HG02610 (cell line): ENCODE data around the gene CHMP1A.
"Not testable (repeated sequence)": the region's sequence is repeated elsewhere in the genome, so short reads cannot be mapped to it uniquely, and the experiment has no call there.

Experiments
- ATAC-seq: cut with Tn5 transposase; IDR thresholded peaks from one replicate; pipeline ENCODE4 v1.9.1; 2021; ENCODE audit warnings: mild to moderate bottlenecking, moderate library complexity; ENCODE audit not compliant: unreplicated experiment

CHMP1A gene

DNA sequence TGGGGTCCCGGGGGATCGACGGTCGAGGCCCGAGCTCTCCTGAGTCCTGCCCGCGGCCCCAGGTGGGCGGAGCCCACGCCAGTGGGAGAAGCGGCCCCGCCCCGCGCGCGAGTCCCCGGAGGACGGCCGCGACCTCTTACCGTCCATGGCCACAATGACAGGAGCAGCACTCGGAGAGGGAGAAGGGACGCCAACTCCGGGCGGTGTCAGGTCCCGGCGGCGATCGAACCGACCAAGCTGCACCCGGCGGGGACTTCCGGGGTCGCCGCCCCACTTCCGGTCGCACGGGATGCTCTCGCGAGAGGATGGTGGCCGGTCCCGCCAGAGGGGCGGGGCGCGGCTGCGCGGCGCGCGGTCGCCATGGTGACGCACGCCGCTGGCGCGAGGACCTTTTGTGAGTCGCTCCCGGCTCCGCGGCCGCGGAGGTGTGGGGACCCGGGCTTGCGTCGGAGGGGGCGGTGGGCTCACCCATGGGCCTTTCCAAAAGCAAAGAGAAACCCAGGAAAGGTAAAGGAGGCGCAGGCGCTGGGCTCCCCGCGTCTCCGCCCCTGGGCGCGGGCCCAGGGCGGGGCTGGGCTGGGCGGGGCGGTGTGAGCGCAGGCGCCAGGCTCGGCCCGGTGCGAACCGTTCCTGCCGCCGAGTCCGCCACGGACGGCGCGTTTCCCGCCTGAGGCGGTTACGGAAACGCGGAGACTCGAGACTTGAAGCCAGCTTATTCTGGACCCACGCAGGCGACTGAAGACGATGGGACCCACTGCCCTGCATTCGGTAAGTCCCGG, at the start of gene CHMP1A, which contains the start of gene SPATA33:
CHMP1A (minus strand) TSS at position 267 of the 779 bp plus-strand sequence; CDS start at position 147, 120 bp downstream.
SPATA33 (plus strand) TSS at position 395 of the 779 bp plus-strand sequence; CDS start at position 471, 76 bp downstream.
- peak; percentile 89 for ATAC-seq

DNA sequence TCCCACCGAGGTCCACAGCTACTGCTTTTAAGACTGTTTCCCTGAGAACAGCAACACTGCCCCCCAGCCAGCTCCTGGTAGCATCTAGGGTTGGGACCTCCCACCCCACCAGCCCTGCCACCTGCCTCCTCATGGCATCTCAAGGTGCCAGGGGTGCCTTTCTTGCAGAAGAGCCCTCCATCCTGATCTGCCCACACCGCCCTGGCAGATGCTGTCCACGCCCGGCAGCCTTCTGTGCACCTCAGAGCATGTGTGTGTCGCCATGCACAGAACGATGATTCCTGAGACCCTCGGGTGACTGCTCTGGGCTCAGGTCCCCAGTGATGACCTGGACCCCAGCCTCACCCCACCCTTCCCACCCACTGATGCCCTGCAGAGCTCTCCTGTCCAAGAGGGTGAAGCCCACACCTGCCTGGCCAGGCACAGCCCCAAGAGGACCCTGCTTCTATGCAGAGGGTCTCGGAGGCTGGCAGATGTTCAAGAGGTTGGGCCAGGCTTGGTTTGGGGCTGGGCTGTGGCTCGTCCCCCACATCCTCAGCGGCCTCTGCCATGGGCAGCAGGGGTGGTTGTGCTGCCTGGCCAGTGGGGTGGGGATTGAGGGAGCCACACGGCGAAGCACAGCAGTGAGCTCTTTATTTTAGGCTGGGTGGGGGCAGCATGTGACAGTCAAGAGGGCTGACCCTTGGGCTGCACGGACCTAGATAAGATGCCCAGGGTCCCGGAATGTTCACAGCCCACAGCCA, 49.2 kb upstream of the CHMP1A start:
- no peak for ATAC-seq

DNA sequence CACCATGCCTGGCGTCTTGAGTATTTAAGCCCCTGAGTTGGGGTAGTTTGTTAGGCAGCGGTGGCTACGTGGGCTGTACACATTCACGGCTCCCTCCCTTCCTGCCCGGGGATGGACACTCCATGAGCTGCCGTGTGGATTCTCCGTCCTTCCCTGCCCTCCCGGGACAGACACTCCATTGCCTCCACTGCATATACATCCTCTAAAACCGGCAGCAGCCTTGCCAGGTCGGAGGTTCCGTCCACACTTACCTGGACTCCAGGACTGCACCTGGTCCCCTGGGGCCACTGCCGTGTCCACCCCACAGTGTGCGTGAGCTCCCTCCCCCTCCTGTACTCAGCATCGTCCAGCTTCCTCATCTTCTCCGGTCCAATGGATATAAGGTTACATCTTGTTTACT, 47.5 kb upstream of the CHMP1A start:
- ATAC-seq: no peak

- ATAC-seq: no peak
These were observed 46.8 kb upstream of the CHMP1A start for GRCh38 chr16:89704281-89704680.

DNA sequence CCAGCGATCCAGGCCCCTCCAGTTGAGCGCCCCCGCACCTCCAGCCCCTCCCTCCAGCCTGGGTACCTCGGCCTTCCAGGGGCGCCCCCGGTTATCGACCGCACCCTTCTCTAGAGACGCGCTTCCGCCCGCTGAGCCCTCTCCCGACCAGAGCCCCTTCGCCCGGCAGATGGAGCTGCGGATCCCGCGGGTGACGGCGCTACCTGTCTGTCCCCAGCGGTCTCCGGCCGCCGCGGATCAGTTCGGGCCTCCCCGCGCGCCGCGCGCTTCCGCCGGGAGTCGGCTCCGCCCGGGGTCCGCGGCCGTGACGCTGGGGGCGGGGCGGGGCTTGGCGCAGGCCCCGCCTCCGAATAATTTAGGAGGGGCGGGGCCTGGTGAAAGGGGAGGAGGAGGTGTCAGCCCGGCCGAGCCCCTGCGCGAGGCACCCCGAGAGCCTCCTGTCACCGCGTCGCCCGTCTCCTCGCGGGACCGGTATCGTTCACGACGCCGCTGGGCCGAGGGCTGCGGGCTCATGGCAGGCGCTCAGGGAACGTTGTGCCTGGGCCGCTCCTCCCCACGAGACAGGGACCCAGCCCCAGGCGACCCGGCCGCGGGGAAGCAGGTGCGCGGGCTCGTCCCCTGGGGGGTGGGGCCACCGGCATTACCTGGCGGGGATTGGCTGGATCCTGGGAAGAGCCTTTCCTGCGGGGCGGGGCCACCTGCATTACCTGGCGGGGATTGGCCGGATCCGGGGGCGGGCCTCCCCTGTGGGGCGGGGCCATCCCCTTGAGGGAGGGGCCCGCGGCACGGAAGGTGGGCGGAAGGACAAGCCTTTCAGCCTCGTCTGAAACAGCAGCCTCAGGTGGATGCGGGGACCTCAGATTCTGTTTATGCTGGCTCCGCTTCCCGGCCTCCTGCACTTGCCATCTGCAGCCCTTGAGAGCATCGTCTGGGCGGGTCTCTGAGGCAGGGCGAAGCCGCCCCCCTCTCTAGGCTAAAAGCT, 44.2 kb upstream of the CHMP1A start, which contains the start of gene SPATA2L:
SPATA2L (minus strand) TSS at position 281 of the 982 bp plus-strand sequence. CDS start 473 bp downstream, outside the sequence.
- ATAC-seq: peak; percentile 70

GRCh38 chr16:89700649-89701424, 43.3 kb upstream of the CHMP1A start:
- no peak for ATAC-seq

DNA sequence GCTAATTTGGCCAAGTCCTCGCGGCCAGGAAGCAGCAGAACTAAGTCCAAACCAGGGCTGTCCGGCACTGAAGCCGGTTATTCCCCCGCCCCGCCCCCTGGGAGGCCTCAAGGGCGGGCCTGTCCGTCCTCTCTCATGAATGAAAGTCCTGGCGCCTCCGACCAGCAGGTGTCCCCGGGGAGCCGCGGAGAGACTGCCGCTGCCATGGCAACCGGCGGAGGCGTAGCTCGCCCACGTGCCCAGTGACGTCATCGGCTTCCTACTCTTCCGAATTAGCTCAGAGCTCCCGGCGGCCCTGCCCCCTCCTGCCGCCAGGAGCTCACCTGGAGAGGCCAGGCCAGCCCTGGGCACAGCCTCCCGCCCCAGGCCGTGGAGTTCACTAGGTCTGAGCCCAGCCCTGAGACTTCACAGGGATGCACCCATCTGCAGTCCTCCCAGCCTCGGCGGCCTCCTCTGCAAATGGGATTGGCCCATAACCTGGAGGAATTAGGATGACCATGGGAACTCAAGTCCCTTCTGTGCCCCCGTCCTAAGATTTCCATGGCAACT, 42.7 kb upstream of the CHMP1A start:
- ATAC-seq: peak; percentile 30

GRCh38 chr16:89699629-89700099, 42.2 kb upstream of the CHMP1A start:
- ATAC-seq: not testable (repeated sequence)

DNA sequence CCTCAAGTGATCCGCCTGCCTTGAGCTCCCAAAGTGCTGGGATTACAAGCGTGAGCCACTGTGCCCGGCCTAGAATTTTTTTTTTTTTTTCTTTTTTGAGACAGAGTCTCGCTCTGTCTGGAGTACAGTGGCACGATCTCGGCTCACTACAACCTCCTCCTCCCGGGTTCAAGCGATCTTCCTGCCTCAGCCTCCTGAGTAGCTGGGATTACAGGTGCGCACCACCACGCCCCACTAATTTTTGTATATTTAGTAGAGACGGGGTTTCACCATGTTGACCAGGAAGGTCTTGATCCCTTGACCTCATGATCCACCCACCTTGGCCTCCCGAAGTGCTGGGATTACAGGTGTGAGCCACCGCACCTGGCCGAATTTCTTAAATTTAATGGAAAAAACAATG, 41.2 kb upstream of the CHMP1A start:
- ATAC-seq: not testable (repeated sequence)

DNA sequence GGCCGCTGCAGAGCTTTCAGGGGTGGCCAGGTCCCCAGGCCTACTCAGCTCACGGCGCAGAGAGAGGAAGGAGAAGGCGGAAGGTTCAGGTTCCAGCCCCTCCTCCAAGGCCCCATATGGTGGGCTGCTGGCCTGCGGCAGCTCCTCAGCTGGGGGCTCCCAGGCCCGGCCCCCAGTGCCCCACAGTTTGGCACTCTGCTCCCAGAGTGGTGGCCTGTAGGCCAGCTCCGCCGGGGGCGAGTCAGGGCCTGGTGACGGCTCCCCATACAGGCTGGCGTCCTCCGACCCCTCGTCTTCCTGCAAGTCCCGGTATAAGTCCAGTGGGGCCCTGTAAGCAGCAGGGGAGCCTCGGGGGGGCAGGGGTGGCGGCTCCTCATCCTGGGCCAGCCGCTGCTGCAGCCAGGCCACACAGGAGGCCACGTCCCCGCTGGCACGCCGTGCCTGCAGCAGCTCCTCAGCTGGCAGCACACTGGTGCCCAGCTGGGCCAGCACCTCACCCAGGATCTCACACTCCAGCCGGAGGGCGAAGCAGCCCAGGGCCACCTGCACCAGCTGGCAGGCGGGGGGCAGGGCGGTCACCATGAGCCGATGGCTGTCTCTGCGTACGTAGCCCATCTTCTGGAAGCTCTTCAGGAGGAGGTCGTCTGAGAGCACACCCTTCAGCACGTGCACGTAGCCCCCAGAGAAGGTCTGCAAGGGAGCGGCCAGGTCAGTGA, 40.3 kb upstream of the CHMP1A start:
- ATAC-seq: no peak

DNA sequence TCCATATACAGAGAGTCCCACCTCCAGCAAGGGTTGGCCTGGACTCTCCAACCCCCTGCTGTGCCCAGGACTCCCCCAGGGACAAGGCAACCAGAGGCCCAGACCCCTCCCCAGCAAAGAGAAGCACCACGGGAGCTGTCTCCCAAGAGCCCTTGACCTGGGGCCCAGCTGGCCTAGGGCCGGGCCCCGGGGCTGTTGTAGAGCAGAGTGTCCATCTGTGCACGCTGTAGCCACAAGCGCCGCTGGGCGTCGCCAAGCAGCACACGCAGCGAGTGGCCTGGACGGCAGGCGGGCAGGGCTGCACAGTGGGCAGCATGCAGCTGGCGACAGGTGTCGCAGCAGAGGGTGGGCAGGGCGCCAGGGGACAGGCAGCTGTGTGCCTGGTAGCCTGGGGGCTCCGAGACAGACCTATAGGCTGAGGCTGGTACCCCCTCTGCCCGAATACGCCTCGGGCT, 39.7 kb upstream of the CHMP1A start:
- no peak for ATAC-seq

DNA sequence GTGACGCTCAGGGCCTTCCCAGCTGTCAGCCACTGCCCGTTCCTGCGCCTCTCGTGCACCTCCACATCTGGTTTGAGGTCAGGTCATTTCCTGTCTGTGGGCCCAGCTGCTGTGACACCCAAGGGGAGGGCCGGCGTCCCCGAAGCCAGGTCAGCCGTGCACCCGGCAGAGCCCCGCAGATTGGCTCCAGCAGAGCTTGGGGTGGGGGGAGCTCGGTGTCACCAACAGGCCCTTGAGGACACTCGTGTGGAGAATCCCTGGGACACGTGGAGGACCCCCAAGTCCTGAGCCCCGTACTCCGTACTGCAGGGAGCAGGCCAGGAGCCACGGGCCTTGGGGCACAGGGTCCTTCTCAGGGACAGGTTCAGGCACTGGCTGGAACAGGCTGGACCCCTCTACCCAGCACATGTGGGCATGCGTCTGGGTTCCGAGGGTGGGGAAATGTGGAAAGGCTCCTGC, 39.2 kb upstream of the CHMP1A start:
- ATAC-seq: no peak

GRCh38 chr16:89695875-89696669, 38.6 kb upstream of the CHMP1A start:
- ATAC-seq: no peak

GRCh38 chr16:89695086-89695874, 37.8 kb upstream of the CHMP1A start:
- ATAC-seq: no peak

GRCh38 chr16:89694784-89695085, 37.2 kb upstream of the CHMP1A start:
- not testable (repeated sequence) for ATAC-seq

DNA sequence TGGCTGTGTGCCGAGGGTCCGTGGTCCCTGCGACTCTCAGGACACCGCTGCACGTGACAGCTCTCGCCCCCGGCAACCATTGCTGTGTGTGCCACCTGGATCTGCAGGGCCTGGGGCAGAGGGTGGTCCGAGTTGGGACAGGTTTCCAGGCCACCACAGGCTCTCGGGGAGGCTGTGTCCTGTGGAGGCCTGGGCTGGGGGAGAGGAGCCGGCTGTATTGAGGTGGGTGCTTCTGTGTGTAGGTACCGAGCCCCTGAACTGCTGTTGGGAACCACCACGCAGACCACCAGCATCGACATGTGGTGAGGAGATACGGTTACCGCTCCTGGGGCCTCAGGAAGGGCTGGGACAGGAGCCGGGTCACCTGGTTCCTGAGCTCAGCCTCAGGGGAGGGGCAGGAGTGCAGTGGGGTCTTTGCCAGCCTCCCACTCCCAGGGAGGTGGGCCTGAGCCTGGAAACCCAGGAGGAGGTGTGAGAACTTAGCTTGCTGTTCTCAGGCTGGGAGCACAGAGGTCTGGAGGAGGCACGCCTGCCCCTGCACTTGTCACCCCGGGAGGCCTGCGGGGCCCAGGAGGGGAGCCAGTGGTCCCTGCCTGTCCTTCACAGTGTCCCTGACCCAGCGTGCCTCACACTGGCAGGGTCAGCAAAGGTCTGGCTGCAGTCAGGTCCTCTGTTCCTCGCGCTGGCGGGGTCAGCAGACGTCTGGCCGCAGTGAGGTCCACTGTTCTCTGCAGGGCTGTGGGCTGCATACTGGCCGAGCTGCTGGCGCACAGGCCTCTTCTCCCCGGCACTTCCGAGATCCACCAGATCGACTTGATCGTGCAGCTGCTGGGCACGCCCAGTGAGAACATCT, 36.6 kb upstream of the CHMP1A start:
- no peak for ATAC-seq
